Activated CD4-positive, alpha-beta memory T cell treated with anti-CD3 and anti-CD28 coated beads for 36 hours (primary cell): ENCODE results near the gene METRN. TPM values are rescaled to one million over a fixed set of nuclear protein-coding genes. Genes with fewer than 3 reads are reported as not detected.
"Not testable (repeated sequence)": the region's sequence is repeated elsewhere in the genome, so short reads cannot be mapped to it uniquely, and the experiment has no call there.

Source experiments
- CTCF ChIA-PET: fragments of 350-600 bp; sonication (Branson Sonifier 250); formaldehyde crosslinking; loops from one replicate; lab custom pipeline; 2021; ENCODE audit warnings: antibody characterized with exemption, inconsistent platforms; lab: Charles Lee
- POLR2A ChIA-PET: fragments of 350-600 bp; sonication (Branson Sonifier 250); formaldehyde crosslinking; loops from one replicate; lab custom pipeline; 2021; ENCODE audit warnings: antibody characterized with exemption; lab: Charles Lee
- DNase-seq: peaks from one replicate; pipeline ENCODE4 v3.0.0-alpha.2; 2020
- H3K27ac Mint-ChIP-seq: one replicate; pipeline ENCODE4 v1.8.0; 2021; ENCODE audit warnings: mixed read lengths
- H3K27me3 Mint-ChIP-seq: one replicate; pipeline ENCODE4 v1.8.0; 2021; ENCODE audit warnings: mixed read lengths
- H3K36me3 Mint-ChIP-seq: one replicate; pipeline ENCODE4 v1.8.0; 2021; ENCODE audit warnings: mixed read lengths
- H3K4me1 Mint-ChIP-seq: one replicate; pipeline ENCODE4 v1.8.0; 2021; ENCODE audit warnings: low read depth, mixed read lengths
- H3K4me3 Mint-ChIP-seq: one replicate; pipeline ENCODE4 v1.8.0; 2021; ENCODE audit warnings: mild to moderate bottlenecking, mixed read lengths
- H3K9me3 Mint-ChIP-seq: one replicate; pipeline ENCODE4 v1.8.0; 2021; ENCODE audit warnings: mixed read lengths
- intact Hi-C: fragments of 100-400 bp; cut with micrococcal nuclease; formaldehyde crosslinking; loops from one replicate; pipeline ENCODE4 v1.15.1; 2023
- total RNA-seq, 2 experiments: library from RNA; stranded (reverse); gene quantifications; one replicate each; pipeline ENCODE4 v1.2.3, GENCODE V29; 2021

The METRN gene
- total RNA-seq, 2 experiments from 2014 or later, result 14.6 to 16.0 TPM

DNA sequence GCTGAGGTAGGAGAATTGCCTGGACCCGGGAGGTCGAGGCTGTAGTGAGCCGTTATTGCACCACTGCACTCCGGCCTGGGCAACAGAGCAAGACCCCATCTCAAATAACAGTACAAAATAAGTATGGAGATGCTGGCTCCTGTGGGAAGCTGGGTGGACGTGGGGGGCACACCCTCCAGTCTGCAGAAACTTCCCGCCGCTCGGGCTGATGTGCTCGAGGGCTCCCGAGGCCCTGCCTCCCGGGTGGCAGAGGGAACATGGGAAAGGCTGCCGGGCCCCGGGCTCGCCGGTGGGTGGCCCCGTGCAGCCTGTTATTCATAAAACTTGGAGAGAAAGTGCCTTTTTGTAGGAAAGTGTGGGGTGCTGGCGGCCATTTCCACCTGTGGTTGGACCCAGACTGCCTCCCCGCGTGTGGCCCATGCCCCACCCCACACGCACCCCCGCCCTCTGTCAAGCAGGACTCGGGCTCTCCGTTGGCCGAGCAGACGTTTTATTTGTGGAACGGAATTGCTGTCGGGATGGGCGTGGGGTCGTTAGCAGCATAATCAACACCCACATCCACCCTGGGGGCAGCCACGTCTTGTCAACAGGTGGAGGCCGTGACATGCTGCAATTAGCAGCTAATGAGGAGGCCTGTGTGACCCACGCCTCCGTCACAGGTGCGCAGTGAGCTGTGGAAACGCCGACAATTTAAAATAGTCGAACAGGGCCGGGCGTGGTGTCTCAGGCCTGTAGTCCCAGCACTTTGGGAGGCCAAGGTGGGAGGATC, 33.2 kb downstream of the METRN start:
- Mint-ChIP-seq H3K27me3 (no peaks in the 10 kb centered on the region), H3K4me1 (no peaks in the 10 kb centered on the region), H3K4me3 (no peak overlapping the region), H3K36me3 (no peaks in the 10 kb centered on the region), H3K27ac (no peak overlapping the region), H3K9me3 (no peaks in the 10 kb centered on the region)
- ChIA-PET CTCF (interaction anchor here (0.7 to 2.3 kb wide), 2 partner anchors 34 to 131 kb away, joined by 3 to 5 read pairs; partner anchors contain the start of gene METRN), POLR2A (no interaction called here)
- intact Hi-C loops, result no loop called here
- DNase-seq, result no peak

DNA sequence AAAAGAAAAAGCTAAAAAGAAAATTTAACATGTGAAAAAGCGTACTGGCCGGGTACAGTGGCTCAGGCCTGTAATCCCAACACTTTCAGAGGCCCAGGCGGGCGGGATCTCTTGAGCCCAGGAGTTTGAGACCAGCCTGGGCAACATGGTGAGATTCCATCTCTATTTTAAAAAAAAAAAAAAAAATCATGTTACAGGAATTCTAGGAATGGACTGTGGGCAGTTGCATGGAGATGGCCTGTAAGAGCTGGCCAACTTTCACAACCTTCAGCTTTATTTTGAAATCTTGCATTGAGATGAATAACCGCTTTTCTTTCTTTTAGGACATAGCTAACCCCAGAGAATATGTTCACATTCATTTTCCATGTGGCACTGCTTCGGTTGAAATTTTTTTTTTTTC, 34.1 kb downstream of the METRN start:
- Mint-ChIP-seq H3K4me1 (no peaks in the 10 kb centered on the region), H3K9me3 (no peaks in the 10 kb centered on the region), H3K27ac (no peak overlapping the region), H3K27me3 (no peaks in the 10 kb centered on the region), H3K36me3 (no peaks in the 10 kb centered on the region), H3K4me3 (no peak overlapping the region)
- ChIA-PET POLR2A (no interaction called here), CTCF (interaction anchor here (0.7 to 2.3 kb wide), 4 partner anchors 8 to 130 kb away, joined by 3 to 5 read pairs (median 4); partner anchors contain the start of genes CIAO3 and METRN)
- intact Hi-C loops, result no loop called here
- no peak for DNase-seq

GRCh38 chr16:750485-750884, 35.6 kb downstream of the METRN start:
- ChIA-PET POLR2A (no interaction called here), CTCF (interaction anchor here (1.4 kb wide), 1 partner anchor 35 kb away, joined by 3 read pairs; no protein-coding TSS in a partner anchor)
- H3K27me3 Mint-ChIP-seq, result no peaks in the 10 kb centered on the region
- no peak overlapping the region for H3K27ac Mint-ChIP-seq
- no peaks in the 10 kb centered on the region for H3K4me1 Mint-ChIP-seq
- H3K9me3 Mint-ChIP-seq, result no peaks in the 10 kb centered on the region
- no peak overlapping the region for H3K4me3 Mint-ChIP-seq
- no peak for DNase-seq
- intact Hi-C loops, result no loop called here
- H3K36me3 Mint-ChIP-seq, result no peaks in the 10 kb centered on the region

- Mint-ChIP-seq H3K9me3 (peaks cover 2% of the 10 kb centered on the region), H3K4me3 (no peak overlapping the region), H3K27ac (no peak overlapping the region), H3K4me1 (no peaks in the 10 kb centered on the region), H3K36me3 (no peaks in the 10 kb centered on the region), H3K27me3 (peaks cover 6% of the 10 kb centered on the region)
- ChIA-PET CTCF (interaction anchor here (1.4 kb wide), 1 partner anchor 34 kb away, joined by 3 read pairs; no protein-coding TSS in a partner anchor), POLR2A (no interaction called here)
- intact Hi-C loops, result no loop called here
- no peak for DNase-seq
Observed at GRCh38 chr16:751152-752006, 36.5 kb downstream of the METRN start.

- peaks cover 6% of the 10 kb centered on the region for H3K9me3 Mint-ChIP-seq
- POLR2A ChIA-PET, result no interaction called here
- no peaks in the 10 kb centered on the region for H3K36me3 Mint-ChIP-seq
- H3K27me3 Mint-ChIP-seq, result peaks cover 9% of the 10 kb centered on the region
- H3K4me3 Mint-ChIP-seq, result no peak overlapping the region
- H3K27ac Mint-ChIP-seq, result no peak overlapping the region
- no peaks in the 10 kb centered on the region for H3K4me1 Mint-ChIP-seq
- DNase-seq, result no peak
- intact Hi-C loops, result no loop called here
- CTCF ChIA-PET, result interaction anchor here (1.4 kb wide), 1 partner anchor 33 kb away, joined by 3 read pairs; no protein-coding TSS in a partner anchor
Observed at GRCh38 chr16:752007-752312, 37.0 kb downstream of the METRN start.

DNA sequence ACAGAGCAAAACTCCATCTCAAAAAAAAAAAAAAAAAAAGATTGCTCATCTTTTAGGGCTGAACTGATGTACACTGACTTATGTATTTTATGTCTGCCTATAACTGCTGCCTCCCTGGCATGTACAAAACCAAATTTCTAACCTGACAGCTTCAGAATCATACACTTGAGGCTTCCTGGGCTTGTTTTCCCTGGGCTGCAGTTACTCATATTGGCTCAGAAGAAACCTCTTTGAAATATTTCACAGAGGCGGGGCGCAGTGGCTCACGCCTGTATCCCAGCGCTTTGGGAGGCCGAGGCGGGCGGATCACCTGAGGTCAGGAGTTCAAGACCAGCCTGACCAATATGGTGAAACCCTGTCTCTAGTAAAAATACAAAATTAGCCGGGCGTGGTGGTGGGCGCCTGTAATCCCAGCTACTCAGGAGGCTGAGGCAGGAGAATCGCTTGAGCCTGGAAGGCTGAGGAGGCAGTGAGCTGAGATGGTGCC, 39.2 kb downstream of the METRN start:
- H3K36me3 Mint-ChIP-seq, H3K9me3 Mint-ChIP-seq, intact Hi-C loops, H3K27ac Mint-ChIP-seq, H3K4me1 Mint-ChIP-seq, DNase-seq, H3K4me3 Mint-ChIP-seq, POLR2A ChIA-PET, CTCF ChIA-PET: not testable (repeated sequence)
- peaks cover 12% of the 10 kb centered on the region for H3K27me3 Mint-ChIP-seq

GRCh38 chr16:754656-755055, 39.7 kb downstream of the METRN start:
- ChIA-PET CTCF (no interaction called here), POLR2A (no interaction called here)
- intact Hi-C loops, result no loop called here
- Mint-ChIP-seq H3K4me3 (no peak overlapping the region), H3K27ac (no peak overlapping the region), H3K27me3 (peaks cover 12% of the 10 kb centered on the region), H3K9me3 (peaks cover 7% of the 10 kb centered on the region), H3K4me1 (no peaks in the 10 kb centered on the region), H3K36me3 (no peaks in the 10 kb centered on the region)
- no peak for DNase-seq

- POLR2A ChIA-PET, result no interaction called here
Observed at GRCh38 chr16:756428-756827, 41.5 kb downstream of the METRN start.

DNA sequence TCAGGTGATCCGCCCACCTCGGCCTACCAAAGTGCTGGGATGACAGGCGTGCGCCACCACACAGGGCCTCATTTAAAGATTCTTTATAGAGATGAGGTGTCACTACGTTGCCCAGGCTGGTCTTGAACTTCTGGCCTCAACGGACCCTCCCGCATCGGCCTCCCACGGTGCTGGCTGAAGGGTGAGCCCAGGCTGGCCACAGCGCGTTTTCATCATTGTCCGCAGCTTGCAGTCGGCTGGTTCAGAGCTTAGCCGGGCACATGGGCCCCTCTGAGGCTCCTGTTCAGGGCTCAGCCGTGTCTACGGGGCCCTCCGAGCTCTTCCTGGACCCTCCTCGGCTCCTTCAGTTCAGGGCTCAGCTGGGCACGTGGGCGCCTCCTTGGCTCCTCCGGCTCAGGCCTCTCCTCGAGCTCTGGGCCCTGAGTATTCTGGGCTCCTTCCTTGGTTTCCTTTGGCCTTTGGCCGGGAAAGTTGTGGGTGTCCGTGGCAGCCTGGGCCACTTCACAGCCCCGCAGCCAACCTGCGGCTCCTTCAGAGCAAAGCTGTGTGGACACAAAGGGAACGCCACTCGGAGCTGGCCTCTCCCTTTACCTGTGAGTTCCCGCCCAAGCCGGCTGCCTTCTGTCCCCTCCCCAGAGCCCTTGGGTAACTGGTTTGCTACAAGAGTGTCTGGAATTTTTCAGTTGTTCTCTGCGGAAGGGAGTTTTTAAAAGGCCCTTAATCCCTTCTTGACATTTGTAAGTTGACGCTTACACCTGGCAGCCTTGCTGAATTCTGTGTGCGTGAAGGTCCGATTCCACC, 44.4 kb downstream of the METRN start:
- Mint-ChIP-seq H3K27me3 (peaks cover 12% of the 10 kb centered on the region), H3K36me3 (no peaks in the 10 kb centered on the region), H3K9me3 (peaks cover 7% of the 10 kb centered on the region), H3K4me3 (no peak overlapping the region), H3K4me1 (no peaks in the 10 kb centered on the region), H3K27ac (no peak overlapping the region)
- ChIA-PET POLR2A (no interaction called here), CTCF (no interaction called here)
- intact Hi-C loops, result no loop called here
- no peak for DNase-seq

More at GRCh38 chr16:756428-756827, 41.5 kb downstream of the METRN start:
- no peak overlapping the region for H3K4me3 Mint-ChIP-seq
- peaks cover 12% of the 10 kb centered on the region for H3K27me3 Mint-ChIP-seq
- intact Hi-C loops, result no loop called here
- no peak overlapping the region for H3K27ac Mint-ChIP-seq
- DNase-seq, result no peak
- H3K36me3 Mint-ChIP-seq, result no peaks in the 10 kb centered on the region
- H3K4me1 Mint-ChIP-seq, result no peaks in the 10 kb centered on the region
- CTCF ChIA-PET, result interaction anchor here (0.8 to 1.3 kb wide), 4 partner anchors 32 to 347 kb away, joined by 3 read pairs; partner anchors contain the start of gene CHTF18
- H3K9me3 Mint-ChIP-seq, result peaks cover 7% of the 10 kb centered on the region

GRCh38 chr16:760065-760464, 45.1 kb downstream of the METRN start:
- ChIA-PET CTCF (no interaction called here), POLR2A (no interaction called here)
- peaks cover 7% of the 10 kb centered on the region for H3K9me3 Mint-ChIP-seq
- no peak for DNase-seq
- H3K36me3 Mint-ChIP-seq, result no peaks in the 10 kb centered on the region
- no peak overlapping the region for H3K4me3 Mint-ChIP-seq
- intact Hi-C loops, result no loop called here
- no peaks in the 10 kb centered on the region for H3K4me1 Mint-ChIP-seq
- no peak overlapping the region for H3K27ac Mint-ChIP-seq
- peaks cover 12% of the 10 kb centered on the region for H3K27me3 Mint-ChIP-seq

GRCh38 chr16:760545-761343, 45.8 kb downstream of the METRN start, which contains the start of gene MSLN:
Gene MSLN (plus strand): TSS chr16:760734. CDS start chr16:762681, 1,947 bp downstream.
- Mint-ChIP-seq H3K9me3 (peaks cover 7% of the 10 kb centered on the region), H3K27ac (no peak within 1 kb of the TSS), H3K4me1 (no peaks in the 10 kb centered on the region), H3K36me3 (no peaks in the 10 kb centered on the region), H3K4me3 (no peak within 1 kb of the TSS), H3K27me3 (peaks cover 10% of the 10 kb centered on the region)
- DNase-seq, result no peak
- ChIA-PET CTCF (interaction anchor here (0.6 kb wide), 1 partner anchor 13 kb away, joined by 3 read pairs; no protein-coding TSS in a partner anchor), POLR2A (no interaction called here)
- intact Hi-C loops, result no loop called here
